ENCODE measurements around the gene NUCKS1. TPM values are rescaled to one million over a fixed set of nuclear protein-coding genes. Genes with fewer than 3 reads are reported as not detected.

The NUCKS1 gene
- total and polyA plus RNA-seq, 10 of the 15 experiments (the other 5 are each of a cell fraction or from before 2014, with no cell fraction given), result 40.5 to 135 (median 55.5) TPM

- TF ChIP-seq SRF (IDR thresholded peaks at IDR 0.05; ENCODE audit: low read depth in 2 of 2, low read length in 2 of 2) (no peak), RELA (IDR thresholded peaks at IDR 0.05; ENCODE audit: borderline replicate concordance, partially characterized antibody) (peak; percentile 87), RAD51 (IDR thresholded peaks at IDR 0.05) (peak; percentile 97), SMAD5 (IDR thresholded peaks at IDR 0.05; ENCODE audit: low read depth) (no peak), HDAC2 (IDR thresholded peaks at IDR 0.05) (no peak), IKZF2 (IDR thresholded peaks at IDR 0.05) (peak; percentile 48 to 59; a peak in 3 of 4 replicates), ATF7 (IDR thresholded peaks at IDR 0.05; ENCODE audit: low read depth) (peak; percentile 39; the same call in 1 of the 2 replicates), ZNF384 (IDR thresholded peaks at IDR 0.05; ENCODE audit: borderline replicate concordance, low read depth, low read length) (no peak), ESRRA (IDR thresholded peaks at IDR 0.05; ENCODE audit: low read length) (no peak), RFX5 (IDR thresholded peaks at IDR 0.05; ENCODE audit: low read depth, low read length) (no peak), POU2F2 (IDR thresholded peaks at IDR 0.05; ENCODE audit: borderline replicate concordance, low read depth, low read length) (no peak), LARP7 (IDR thresholded peaks at IDR 0.05) (peak; percentile 81), KDM1A (IDR thresholded peaks at IDR 0.05; ENCODE audit: borderline replicate concordance) (no peak)
Measured at GRCh38 chr1:205775015-205775716, 25.2 kb upstream of the NUCKS1 start, which contains the start of gene RAB29 (continued).

Data from GM12878 (cell line).